ENCODE results near the gene NFYB.

The NFYB gene

GRCh38 chr12:104142543-104142942 lies 4.5 kb upstream of the NFYB start:
- no peak for TF ChIP-seq CTCF (IDR thresholded peaks at IDR 0.05)
- Mint-ChIP-seq H3K27me3 (ENCODE audit: low read depth, poor library complexity) (peaks cover 4% of the 10 kb centered on the region), H3K36me3 (ENCODE audit: low read depth) (no peaks in the 10 kb centered on the region), H3K27ac (no peak overlapping the region), H3K4me3 (no peak overlapping the region), H3K9me3 (peaks cover 10% of the 10 kb centered on the region), H3K4me1 (peaks cover 7% of the 10 kb centered on the region)
- no peak for DNase-seq

- DNase-seq = peak; percentile 31
- TF ChIP-seq CTCF (IDR thresholded peaks at IDR 0.05) = no peak
- Mint-ChIP-seq H3K4me1 (peaks cover 7% of the 10 kb centered on the region), H3K9me3 (no peaks in the 10 kb centered on the region), H3K27ac (peak overlapping the region; percentile 49), H3K4me3 (peak overlapping the region; percentile 73), H3K36me3 (ENCODE audit: low read depth) (no peaks in the 10 kb centered on the region), H3K27me3 (ENCODE audit: low read depth, poor library complexity) (peaks cover 4% of the 10 kb centered on the region)
Measured at GRCh38 chr12:104138797-104139152, 765 bp upstream of the NFYB start.

GRCh38 chr12:104137001-104137901 lies 759 bp downstream of the NFYB start:
- no peaks in the 10 kb centered on the region for H3K9me3 Mint-ChIP-seq
- H3K4me3 Mint-ChIP-seq = peak overlapping the region; percentile 91
- peaks cover 5% of the 10 kb centered on the region for H3K36me3 Mint-ChIP-seq (ENCODE audit: low read depth)
- peak; percentile 68 for DNase-seq
- peaks cover 13% of the 10 kb centered on the region for H3K4me1 Mint-ChIP-seq
- peak overlapping the region; percentile 94 for H3K27ac Mint-ChIP-seq
- TF ChIP-seq CTCF (IDR thresholded peaks at IDR 0.05) = no peak
- peaks cover 4% of the 10 kb centered on the region for H3K27me3 Mint-ChIP-seq (ENCODE audit: low read depth, poor library complexity)

GRCh38 chr12:104136577-104136976 lies 1.4 kb downstream of the NFYB start:
- Mint-ChIP-seq H3K4me1 (peaks cover 17% of the 10 kb centered on the region), H3K36me3 (ENCODE audit: low read depth) (peaks cover 9% of the 10 kb centered on the region), H3K27me3 (ENCODE audit: low read depth, poor library complexity) (peaks cover 4% of the 10 kb centered on the region), H3K27ac (peak overlapping the region; percentile 94), H3K9me3 (no peaks in the 10 kb centered on the region), H3K4me3 (peak overlapping the region; percentile 91)
- TF ChIP-seq CTCF (IDR thresholded peaks at IDR 0.05) = no peak
- no peak for DNase-seq

- H3K9me3 Mint-ChIP-seq = no peaks in the 10 kb centered on the region
- TF ChIP-seq CTCF (IDR thresholded peaks at IDR 0.05) = no peak
Measured at GRCh38 chr12:104134882-104135281, 3.1 kb downstream of the NFYB start.

GRCh38 chr12:104133866-104134265 lies 4.1 kb downstream of the NFYB start:
- Mint-ChIP-seq H3K36me3 (ENCODE audit: low read depth) (peaks cover 28% of the 10 kb centered on the region), H3K27ac (no peak overlapping the region), H3K27me3 (ENCODE audit: low read depth, poor library complexity) (no peaks in the 10 kb centered on the region), H3K4me3 (no peak overlapping the region), H3K9me3 (no peaks in the 10 kb centered on the region), H3K4me1 (peaks cover 24% of the 10 kb centered on the region)
- no peak for DNase-seq
- no peak for TF ChIP-seq CTCF (IDR thresholded peaks at IDR 0.05)

More at GRCh38 chr12:104134882-104135281, 3.1 kb downstream of the NFYB start:
- Mint-ChIP-seq H3K27ac (no peak overlapping the region), H3K36me3 (ENCODE audit: low read depth) (peaks cover 18% of the 10 kb centered on the region), H3K27me3 (ENCODE audit: low read depth, poor library complexity) (no peaks in the 10 kb centered on the region), H3K4me3 (no peak overlapping the region), H3K4me1 (peaks cover 28% of the 10 kb centered on the region)
- no peak for DNase-seq
